Measurements from ENCODE around the gene CXCL13.

DNA sequence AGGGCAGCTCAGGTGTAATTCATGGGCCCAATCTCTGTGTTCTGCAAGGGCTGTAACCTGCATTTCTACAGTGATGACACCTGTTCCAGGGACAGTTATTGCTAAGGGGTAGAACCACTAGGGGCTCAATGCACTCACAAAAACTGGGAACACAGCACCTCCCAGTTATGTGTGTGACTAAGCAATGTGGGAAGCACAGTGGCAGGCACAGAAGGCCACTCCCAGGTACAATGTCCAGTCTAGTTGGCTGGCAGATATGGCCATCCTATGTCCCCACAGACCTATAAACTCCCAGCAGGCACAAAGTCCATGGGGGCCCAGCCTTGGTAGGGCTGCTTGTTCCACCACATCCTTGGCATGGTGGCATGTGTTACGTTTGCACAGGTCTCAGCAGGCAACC is 25.7 kb downstream of the CXCL13 start:
- TF ChIP-seq CHD2 (IDR thresholded peaks at IDR 0.05; ENCODE audit: low read length, partially characterized antibody) (no peak), FOSL2 (IDR thresholded peaks at IDR 0.05; ENCODE audit: borderline replicate concordance, low read depth) (no peak), EP300 (IDR thresholded peaks at IDR 0.05; ENCODE audit: borderline replicate concordance in 1 of 2, low read depth in 1 of 2, low read length in 1 of 2) (no peak), POLR2AphosphoS5 (IDR thresholded peaks at IDR 0.05; ENCODE audit: low read depth, low read length) (no peak)
- TF ChIP-seq, protein P1, sequence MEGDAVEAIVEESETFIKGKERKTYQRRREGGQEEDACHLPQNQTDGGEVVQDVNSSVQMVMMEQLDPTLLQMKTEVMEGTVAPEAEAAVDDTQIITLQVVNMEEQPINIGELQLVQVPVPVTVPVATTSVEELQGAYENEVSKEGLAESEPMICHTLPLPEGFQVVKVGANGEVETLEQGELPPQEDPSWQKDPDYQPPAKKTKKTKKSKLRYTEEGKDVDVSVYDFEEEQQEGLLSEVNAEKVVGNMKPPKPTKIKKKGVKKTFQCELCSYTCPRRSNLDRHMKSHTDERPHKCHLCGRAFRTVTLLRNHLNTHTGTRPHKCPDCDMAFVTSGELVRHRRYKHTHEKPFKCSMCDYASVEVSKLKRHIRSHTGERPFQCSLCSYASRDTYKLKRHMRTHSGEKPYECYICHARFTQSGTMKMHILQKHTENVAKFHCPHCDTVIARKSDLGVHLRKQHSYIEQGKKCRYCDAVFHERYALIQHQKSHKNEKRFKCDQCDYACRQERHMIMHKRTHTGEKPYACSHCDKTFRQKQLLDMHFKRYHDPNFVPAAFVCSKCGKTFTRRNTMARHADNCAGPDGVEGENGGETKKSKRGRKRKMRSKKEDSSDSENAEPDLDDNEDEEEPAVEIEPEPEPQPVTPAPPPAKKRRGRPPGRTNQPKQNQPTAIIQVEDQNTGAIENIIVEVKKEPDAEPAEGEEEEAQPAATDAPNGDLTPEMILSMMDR (IDR thresholded peaks at IDR 0.05) = no peak
